H9 (cell line): ENCODE results near the gene PCGF5. TPM values are rescaled to one million over a fixed set of nuclear protein-coding genes. Genes with fewer than 3 reads are reported as not detected.

ENCODE experiments used
- DNase-seq: peaks from one replicate; pipeline ENCODE4 v3.0.0-alpha.2; 2017
- H2AFZ ChIP-seq: one replicate; pipeline ENCODE4 v1.6.1; 2013; ENCODE audit warnings: mild to moderate bottlenecking, low read length, control low read depth, moderate library complexity
- H2AK5ac ChIP-seq: 2 replicates; pipeline ENCODE4 v1.6.1; 2013; ENCODE audit warnings: low read length, control low read depth, mixed read lengths; ENCODE audit not compliant: insufficient read length
- H2BK120ac ChIP-seq: one replicate; pipeline ENCODE4 v1.6.1; 2013; ENCODE audit warnings: low read depth, mild to moderate bottlenecking, low read length, control low read depth, inconsistent platforms; ENCODE audit not compliant: poor library complexity, severe bottlenecking
- H2BK12ac ChIP-seq: 2 replicates; pipeline ENCODE4 v1.6.1; 2013; ENCODE audit warnings: low read length, control low read depth, mixed read lengths, low read depth; ENCODE audit not compliant: insufficient read length
- H2BK15ac ChIP-seq: 2 replicates; pipeline ENCODE4 v1.6.1; 2013; ENCODE audit warnings: low read depth, low read length, control low read depth
- H2BK20ac ChIP-seq: one replicate; pipeline ENCODE4 v1.6.1; 2013; ENCODE audit warnings: low read depth, mild to moderate bottlenecking, low read length, control low read depth, inconsistent platforms; ENCODE audit not compliant: poor library complexity, severe bottlenecking
- H2BK5ac ChIP-seq: 2 replicates; pipeline ENCODE4 v1.6.1; 2013; ENCODE audit warnings: low read length, control low read depth, mixed read lengths; ENCODE audit not compliant: insufficient read length
- H3K14ac ChIP-seq: 2 replicates; pipeline ENCODE4 v1.6.1; 2013; ENCODE audit warnings: low read length, control low read depth; ENCODE audit not compliant: insufficient read depth
- H3K18ac ChIP-seq: 2 replicates; pipeline ENCODE4 v1.6.1; 2013; ENCODE audit warnings: low read depth, mild to moderate bottlenecking, mixed read lengths, low read length, control low read depth; ENCODE audit not compliant: insufficient read length
- H3K23ac ChIP-seq: 2 replicates; pipeline ENCODE4 v1.6.1; 2013; ENCODE audit warnings: low read length, control low read depth, mixed read lengths, low read depth; ENCODE audit not compliant: insufficient read length
- H3K23me2 ChIP-seq: 2 replicates; pipeline ENCODE4 v1.6.1; 2013; ENCODE audit warnings: low read depth, mild to moderate bottlenecking, mixed read lengths, low read length, control low read depth; ENCODE audit not compliant: insufficient read length, poor library complexity, severe bottlenecking
- H3K27ac ChIP-seq: 2 replicates; pipeline ENCODE4 v1.5.1; 2013; ENCODE audit warnings: low read length, control low read depth, mixed read lengths, low read depth; ENCODE audit not compliant: insufficient read length
- H3K27me3 ChIP-seq: 2 replicates; pipeline ENCODE4 v1.6.1; 2013; ENCODE audit warnings: low read length, control low read depth, inconsistent platforms; ENCODE audit not compliant: insufficient read depth
- H3K4ac ChIP-seq: 2 replicates; pipeline ENCODE4 v1.6.1; 2013; ENCODE audit warnings: low read depth, mild to moderate bottlenecking, control low read depth, inconsistent platforms, low read length, moderate library complexity
- H3K4me1 ChIP-seq: 2 replicates; pipeline ENCODE4 v1.6.1; 2013; ENCODE audit warnings: low read length, control low read depth, inconsistent platforms; ENCODE audit not compliant: insufficient read depth
- H3K4me2 ChIP-seq: 2 replicates; pipeline ENCODE4 v1.6.1; 2013; ENCODE audit warnings: low read length, control low read depth, mixed read lengths; ENCODE audit not compliant: insufficient read length, insufficient read depth
- H3K56ac ChIP-seq: 2 replicates; pipeline ENCODE4 v1.6.1; 2013; ENCODE audit warnings: low read depth, mild to moderate bottlenecking, mixed read lengths, low read length, control low read depth; ENCODE audit not compliant: insufficient read length
- H3K79me1 ChIP-seq: 2 replicates; pipeline ENCODE4 v1.6.1; 2013; ENCODE audit warnings: low read depth, mild to moderate bottlenecking, moderate library complexity, low read length, control low read depth, inconsistent platforms; ENCODE audit not compliant: insufficient read depth, poor library complexity, severe bottlenecking
- H3K79me2 ChIP-seq: 2 replicates; pipeline ENCODE4 v1.6.1; 2013; ENCODE audit warnings: low read length, control low read depth, inconsistent platforms; ENCODE audit not compliant: insufficient read depth
- H3K9ac ChIP-seq: 2 replicates; pipeline ENCODE4 v1.6.1; 2013; ENCODE audit warnings: low read length, control low read depth, mixed read lengths; ENCODE audit not compliant: insufficient read length; ENCODE audit errors: extremely low read depth
- H3K9me3 ChIP-seq: one replicate; pipeline ENCODE4 v1.6.1; 2013; ENCODE audit warnings: low read depth, low read length, inconsistent platforms; ENCODE audit not compliant: control insufficient read depth
- H3T11ph ChIP-seq: one replicate; pipeline ENCODE4 v1.6.1; 2013; ENCODE audit warnings: mild to moderate bottlenecking, low read length, control low read depth, inconsistent platforms
- H4K20me1 ChIP-seq: one replicate; pipeline ENCODE4 v1.6.1; 2013; ENCODE audit not compliant: control insufficient read depth, insufficient read length, insufficient read depth
- H4K5ac ChIP-seq: 2 replicates; pipeline ENCODE4 v1.6.1; 2013; ENCODE audit warnings: low read depth, mild to moderate bottlenecking, mixed read lengths, low read length, control low read depth; ENCODE audit not compliant: insufficient read length
- H4K8ac ChIP-seq: replicated peaks from 2 replicates; pipeline ENCODE4 v1.6.1; 2013; ENCODE audit warnings: low read length, control low read depth, mixed read lengths, low read depth; ENCODE audit not compliant: insufficient read length
- H4K91ac ChIP-seq: 2 replicates; pipeline ENCODE4 v1.6.1; 2013; ENCODE audit warnings: low read depth, mild to moderate bottlenecking, moderate library complexity, mixed read lengths, low read length, control low read depth; ENCODE audit not compliant: insufficient read length
- H3K27ac Mint-ChIP-seq, 3 experiments: 2 replicates in 2 of 3; 3 replicates in 1 of 3; pipeline ENCODE4 v1.8.0; 2020 to 2021; ENCODE audit warnings: mixed read lengths in 3 of 3, mild to moderate bottlenecking in 1 of 3, moderate library complexity in 1 of 3
- H3K27me3 Mint-ChIP-seq: 2 replicates; pipeline ENCODE4 v1.8.0; 2021; ENCODE audit warnings: low read depth, mild to moderate bottlenecking, moderate library complexity, mixed read lengths
- H3K36me3 Mint-ChIP-seq, 3 experiments: 2 replicates in 2 of 3; 3 replicates in 1 of 3; pipeline ENCODE4 v1.8.0; 2020 to 2021; ENCODE audit warnings: low read depth in 3 of 3, mixed read lengths in 3 of 3; ENCODE audit not compliant: insufficient read depth in 1 of 3
- H3K4me1 Mint-ChIP-seq, 2 experiments: 2 replicates each; pipeline ENCODE4 v1.8.0; 2020; ENCODE audit warnings: mixed read lengths in 2 of 2
- H3K4me3 Mint-ChIP-seq, 2 experiments: 2 replicates in 1 of 2; 3 replicates in 1 of 2; pipeline ENCODE4 v1.8.0; 2020 to 2021; ENCODE audit warnings: mild to moderate bottlenecking in 2 of 2, mixed read lengths in 2 of 2, moderate library complexity in 1 of 2
- H3K9me3 Mint-ChIP-seq, 2 experiments: 2 replicates in 1 of 2; 3 replicates in 1 of 2; pipeline ENCODE4 v1.8.0; 2020; ENCODE audit warnings: mild to moderate bottlenecking in 2 of 2, mixed read lengths in 2 of 2, moderate library complexity in 1 of 2
- WGBS: extraction: QIAGEN DNeasy Blood & Tissue Kit; methylation state at CpG from one replicate; pipeline ENCODE4 v1.1.7; 2013; ENCODE audit warnings: missing lambda C conversion rate, low lambda C conversion rate, mixed read lengths; ENCODE audit not compliant: insufficient read length; ENCODE audit errors: extremely low coverage; 5-methylcytosine and 5-hydroxymethylcytosine counted together
- total RNA-seq: library from RNA; stranded (reverse); gene quantifications from 2 replicates; pipeline ENCODE4 v1.2.1, GENCODE V29; 2021
- TF ChIP-seq, protein P1 (sequence below): fragments of 200-600 bp; sonication (generic); conservative IDR thresholded peaks from 3 replicates; pipeline ENCODE4 v1.8.0; 2021; ENCODE audit warnings: antibody characterized with exemption, mild to moderate bottlenecking

Gene PCGF5
- total RNA-seq, 1 experiment from 2014 or later = 6.9 TPM

DNA sequence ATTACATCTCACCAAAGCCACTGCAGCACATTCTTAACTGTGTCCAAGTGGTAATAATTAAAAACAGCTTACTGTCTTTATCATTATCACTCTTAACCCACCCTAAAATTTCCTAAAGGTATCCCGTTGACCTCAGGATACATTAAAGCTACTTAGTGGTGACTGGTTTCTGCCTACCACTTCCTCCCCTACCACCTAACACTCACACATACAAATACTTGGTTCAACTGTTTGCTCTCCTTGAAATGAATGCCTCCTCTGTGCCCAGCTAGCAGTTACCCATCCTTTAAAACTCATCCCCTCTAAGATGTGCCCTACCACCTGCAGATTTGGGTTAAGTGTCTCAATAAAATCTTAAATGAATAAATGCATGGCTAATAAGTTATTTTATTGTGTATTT is 7.1 kb downstream of the PCGF5 start:
- no peak overlapping the region for H3K4me3 Mint-ChIP-seq
- peaks cover 3% of the 10 kb centered on the region for H3K27me3 Mint-ChIP-seq
- H3K4me1 Mint-ChIP-seq = peaks cover 3 to 4% of the 10 kb centered on the region in 2 experiments
- no peak overlapping the region for H2BK5ac ChIP-seq
- no peaks in the 10 kb centered on the region for H3K9me3 Mint-ChIP-seq
- no peak overlapping the region for H3K23ac ChIP-seq
- H2AK5ac ChIP-seq = no peak overlapping the region
- no peak overlapping the region for H4K8ac ChIP-seq
- no peaks in the 10 kb centered on the region for H3K36me3 Mint-ChIP-seq
- no peak overlapping the region for H3K4me2 ChIP-seq
- WGBS = no CpG with 5 or more reads among the region's 1 CpG
- H3K27me3 ChIP-seq = no peaks in the 10 kb centered on the region; the same call in 1 of the 2 replicates
- H3K9me3 ChIP-seq = no peaks in the 10 kb centered on the region
- H2BK15ac ChIP-seq = no peak overlapping the region
- no peaks in the 10 kb centered on the region for H4K20me1 ChIP-seq
- no peak overlapping the region for H3K56ac ChIP-seq
- H3K4ac ChIP-seq = no peak overlapping the region
- no peak overlapping the region for H3K27ac ChIP-seq
- no peak overlapping the region for H4K91ac ChIP-seq
- TF ChIP-seq, protein P1, sequence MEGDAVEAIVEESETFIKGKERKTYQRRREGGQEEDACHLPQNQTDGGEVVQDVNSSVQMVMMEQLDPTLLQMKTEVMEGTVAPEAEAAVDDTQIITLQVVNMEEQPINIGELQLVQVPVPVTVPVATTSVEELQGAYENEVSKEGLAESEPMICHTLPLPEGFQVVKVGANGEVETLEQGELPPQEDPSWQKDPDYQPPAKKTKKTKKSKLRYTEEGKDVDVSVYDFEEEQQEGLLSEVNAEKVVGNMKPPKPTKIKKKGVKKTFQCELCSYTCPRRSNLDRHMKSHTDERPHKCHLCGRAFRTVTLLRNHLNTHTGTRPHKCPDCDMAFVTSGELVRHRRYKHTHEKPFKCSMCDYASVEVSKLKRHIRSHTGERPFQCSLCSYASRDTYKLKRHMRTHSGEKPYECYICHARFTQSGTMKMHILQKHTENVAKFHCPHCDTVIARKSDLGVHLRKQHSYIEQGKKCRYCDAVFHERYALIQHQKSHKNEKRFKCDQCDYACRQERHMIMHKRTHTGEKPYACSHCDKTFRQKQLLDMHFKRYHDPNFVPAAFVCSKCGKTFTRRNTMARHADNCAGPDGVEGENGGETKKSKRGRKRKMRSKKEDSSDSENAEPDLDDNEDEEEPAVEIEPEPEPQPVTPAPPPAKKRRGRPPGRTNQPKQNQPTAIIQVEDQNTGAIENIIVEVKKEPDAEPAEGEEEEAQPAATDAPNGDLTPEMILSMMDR = no peak
- no peaks in the 10 kb centered on the region for H3K79me1 ChIP-seq
- no peaks in the 10 kb centered on the region for H3K23me2 ChIP-seq
- no peak overlapping the region for H4K5ac ChIP-seq
- no peak for DNase-seq
- H3T11ph ChIP-seq = no peak overlapping the region
- no peak overlapping the region for H2AFZ ChIP-seq
- no peak overlapping the region for H3K27ac Mint-ChIP-seq
- H3K4me1 ChIP-seq = no peaks in the 10 kb centered on the region
- H2BK20ac ChIP-seq = no peak overlapping the region
- no peak overlapping the region for H2BK12ac ChIP-seq
- H2BK120ac ChIP-seq = no peak overlapping the region
- H3K18ac ChIP-seq = no peak overlapping the region
- no peak overlapping the region for H3K14ac ChIP-seq
- no peaks in the 10 kb centered on the region for H3K79me2 ChIP-seq
- H3K9ac ChIP-seq = no peak overlapping the region
